GM12891 (cell line): ENCODE results near the gene RCOR1.
"Not testable (repeated sequence)": the region's sequence is repeated elsewhere in the genome, so short reads cannot be mapped to it uniquely, and the experiment has no call there.

Experiments
- DNase-seq: peaks from one replicate; pipeline ENCODE4 v3.0.0; 2011; ENCODE audit warnings: low spot score; ENCODE audit not compliant: insufficient read length
- FAIRE-seq: peaks from 2 replicates; lab custom pipeline; 2011; peaks lifted over from hg19 to GRCh38; lab: Jason Lieb, UNC
- PAX5 ChIP-seq: IDR thresholded peaks from 2 replicates; pipeline ENCODE4 v1.6.1; 2011; ENCODE audit warnings: low read length, moderate library complexity, mild to moderate bottlenecking; ENCODE audit not compliant: insufficient read depth, severe bottlenecking
- POLR2A ChIP-seq: IDR thresholded peaks from 2 replicates; pipeline ENCODE4 v1.6.1; 2011; ENCODE audit warnings: low read depth, low read length, control low read depth
- POLR2AphosphoS5 ChIP-seq: IDR thresholded peaks from 2 replicates; pipeline ENCODE4 v1.6.1; 2011; ENCODE audit warnings: low read depth, low read length, control low read depth
- POU2F2 ChIP-seq: IDR thresholded peaks from 2 replicates; pipeline ENCODE4 v1.6.1; 2011; ENCODE audit warnings: low read depth, mild to moderate bottlenecking, control low read depth, low read length, moderate library complexity
- SPI1 ChIP-seq: IDR thresholded peaks from 2 replicates; pipeline ENCODE4 v1.6.1; 2011; ENCODE audit warnings: low read depth, low read length, control low read depth
- TAF1 ChIP-seq: IDR thresholded peaks from 2 replicates; pipeline ENCODE4 v1.6.1; 2011; ENCODE audit warnings: low read depth, low read length, control low read depth

Gene RCOR1

GRCh38 chr14:102761206-102761605 lies 168.8 kb downstream of the RCOR1 start:
- TF ChIP-seq POU2F2 (no peak), PAX5 (no peak), SPI1 (no peak), TAF1 (no peak), POLR2AphosphoS5 (no peak), POLR2A (no peak)
- no peak for FAIRE-seq

GRCh38 chr14:102764220-102764671 lies 171.8 kb downstream of the RCOR1 start:
- DNase-seq (peak; percentile 61), FAIRE-seq (peak; percentile 82)

More at GRCh38 chr14:102761206-102761605, 168.8 kb downstream of the RCOR1 start:
- no peak for DNase-seq

GRCh38 chr14:102765770-102766169 lies 173.3 kb downstream of the RCOR1 start:
- FAIRE-seq, DNase-seq: not testable (repeated sequence)

More at GRCh38 chr14:102764220-102764671, 171.8 kb downstream of the RCOR1 start:
- TF ChIP-seq POU2F2 (peak; percentile 96), TAF1 (no peak), SPI1 (no peak), POLR2A (no peak)

- TF ChIP-seq TAF1 (no peak), POLR2AphosphoS5 (no peak), PAX5 (no peak), POU2F2 (0 out of 2 replicates have a peak, but pooled peaks have one; percentile 57), SPI1 (peak; percentile 94), POLR2A (peak; percentile 60)
- peak; percentile 90 for FAIRE-seq
Measured at GRCh38 chr14:102768223-102769048, 176.0 kb downstream of the RCOR1 start.

GRCh38 chr14:102769049-102769327 lies 176.5 kb downstream of the RCOR1 start:
- TF ChIP-seq POU2F2: no peak
- TF ChIP-seq TAF1: no peak
- TF ChIP-seq SPI1: no peak
- TF ChIP-seq POLR2AphosphoS5: no peak
- no peak for TF ChIP-seq POLR2A
- TF ChIP-seq PAX5: no peak
- no peak for DNase-seq
- FAIRE-seq: peak; percentile 76

More at GRCh38 chr14:102768223-102769048, 176.0 kb downstream of the RCOR1 start:
- peak; percentile 65 for DNase-seq

GRCh38 chr14:102770147-102771123 lies 178.0 kb downstream of the RCOR1 start:
- DNase-seq (no peak), FAIRE-seq (peak; percentile 82)
- peak; percentile 67; the same call in 1 of the 2 replicates for TF ChIP-seq POU2F2
- no peak for TF ChIP-seq PAX5

- TF ChIP-seq POLR2AphosphoS5 (no peak), PAX5 (no peak), POU2F2 (no peak), TAF1 (no peak), SPI1 (no peak), POLR2A (no peak)
- DNase-seq (no peak), FAIRE-seq (no peak)
Measured at GRCh38 chr14:102771144-102771543, 178.7 kb downstream of the RCOR1 start.

GRCh38 chr14:102772781-102773570 lies 180.5 kb downstream of the RCOR1 start:
- TF ChIP-seq POLR2A (no peak), POLR2AphosphoS5 (no peak), SPI1 (no peak), TAF1 (no peak), PAX5 (no peak), POU2F2 (no peak)
- FAIRE-seq (peak; percentile 90), DNase-seq (no peak)
